Measurements from ENCODE around the gene MAGEL2.

Gene MAGEL2

DNA sequence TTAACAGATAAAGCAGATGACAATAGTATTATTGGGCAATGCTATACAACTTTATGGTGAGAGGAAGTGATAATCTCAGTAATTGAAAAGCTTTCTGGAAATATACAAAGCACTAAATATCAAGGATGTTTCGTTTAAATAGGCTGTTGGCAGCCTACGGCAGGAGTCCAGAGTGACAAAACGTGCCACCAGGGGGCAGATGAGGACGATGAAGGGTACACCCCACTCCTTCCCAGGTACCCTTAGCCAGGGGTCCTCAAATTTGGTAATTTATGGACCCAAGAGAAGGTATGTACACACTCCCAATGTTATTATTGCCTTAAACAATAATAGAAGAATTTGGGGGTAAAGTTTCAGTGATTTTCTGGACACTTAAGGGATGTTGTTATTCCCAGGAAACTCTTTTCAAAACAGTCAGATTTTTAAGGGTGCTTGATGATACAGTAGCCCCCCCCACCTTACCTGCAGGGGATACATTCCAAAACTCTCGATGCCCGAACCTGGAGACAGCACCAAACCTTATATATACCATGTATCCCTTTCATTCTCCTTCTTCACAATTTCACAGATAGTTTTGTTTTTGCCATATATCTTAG, 1.4 kb upstream of the MAGEL2 start:
- Histone ChIP-seq H3K4me3 (ENCODE audit: low read depth, low read length) (no peak overlapping the region), H3K27ac (ENCODE audit: low read depth, low read length) (no peak overlapping the region), H3K36me3 (ENCODE audit: insufficient read depth, low read length) (no peaks in the 10 kb centered on the region), H3K4me1 (ENCODE audit: control insufficient read depth, insufficient read depth, low read length, unreplicated experiment) (no peaks in the 10 kb centered on the region), H3K79me2 (ENCODE audit: control insufficient read depth, insufficient read depth, low read length, unreplicated experiment) (no peaks in the 10 kb centered on the region), H3K27me3 (ENCODE audit: insufficient read depth, low read length) (peaks cover 30% of the 10 kb centered on the region), H2AFZ (ENCODE audit: low read length, unreplicated experiment) (no peak overlapping the region)

GRCh38 chr15:23647001-23647295, 719 bp downstream of the MAGEL2 start:
- Histone ChIP-seq H3K27ac (ENCODE audit: low read depth, low read length) (no peak overlapping the region), H2AFZ (ENCODE audit: low read length, unreplicated experiment) (no peak overlapping the region), H3K36me3 (ENCODE audit: insufficient read depth, low read length) (no peaks in the 10 kb centered on the region), H3K4me1 (ENCODE audit: control insufficient read depth, insufficient read depth, low read length, unreplicated experiment) (no peaks in the 10 kb centered on the region), H3K79me2 (ENCODE audit: control insufficient read depth, insufficient read depth, low read length, unreplicated experiment) (no peaks in the 10 kb centered on the region), H3K4me3 (ENCODE audit: low read depth, low read length) (no peak overlapping the region), H3K27me3 (ENCODE audit: insufficient read depth, low read length) (peaks cover 30% of the 10 kb centered on the region)

DNA sequence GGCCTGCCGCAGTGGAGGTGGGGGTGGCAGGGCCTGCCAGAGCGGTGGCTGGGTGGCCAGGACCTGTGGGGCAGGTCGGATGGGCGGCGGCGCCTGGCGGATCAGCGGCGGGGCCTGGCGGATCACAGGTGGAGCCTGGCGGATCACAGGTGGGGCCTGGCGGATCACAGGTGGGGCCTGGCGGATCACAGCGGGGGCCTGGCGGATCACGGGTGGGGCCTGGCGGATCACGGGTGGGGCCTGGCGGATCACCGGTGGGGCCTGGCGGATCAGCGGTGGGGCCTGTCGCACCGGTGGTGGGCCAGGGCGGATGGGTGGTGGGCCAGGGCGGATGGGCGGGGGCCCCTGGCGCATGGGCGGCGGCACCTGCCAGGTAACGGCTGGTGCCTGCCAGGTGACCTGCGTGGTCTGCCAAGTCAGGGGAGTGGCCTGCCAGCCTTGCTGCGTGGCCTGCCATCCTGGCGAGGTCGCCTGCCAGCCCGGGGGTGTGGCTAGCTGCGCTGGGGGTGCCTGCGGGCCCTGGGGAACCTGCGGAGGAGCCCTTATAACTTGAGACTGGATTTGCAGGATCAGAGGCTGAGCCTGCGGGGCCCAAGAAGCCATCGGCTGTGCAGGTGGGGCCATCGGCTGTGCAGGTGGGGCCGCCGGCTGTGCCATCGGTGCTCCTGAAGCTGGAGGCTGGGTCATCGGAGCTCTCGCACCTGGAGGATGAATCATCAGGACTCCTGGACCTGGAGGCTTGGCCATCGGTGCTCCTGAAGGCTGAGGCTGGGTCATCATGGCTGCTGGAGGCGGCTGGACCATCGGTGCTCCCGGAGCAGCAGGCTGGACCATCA, 1.3 kb downstream of the MAGEL2 start:
- Histone ChIP-seq H3K36me3 (ENCODE audit: insufficient read depth, low read length) (no peaks in the 10 kb centered on the region), H3K4me1 (ENCODE audit: control insufficient read depth, insufficient read depth, low read length, unreplicated experiment) (no peaks in the 10 kb centered on the region), H3K27me3 (ENCODE audit: insufficient read depth, low read length) (peaks cover 30% of the 10 kb centered on the region), H3K79me2 (ENCODE audit: control insufficient read depth, insufficient read depth, low read length, unreplicated experiment) (no peaks in the 10 kb centered on the region), H3K4me3 (ENCODE audit: low read depth, low read length) (no peak overlapping the region), H3K27ac (ENCODE audit: low read depth, low read length) (no peak overlapping the region), H2AFZ (ENCODE audit: low read length, unreplicated experiment) (no peak overlapping the region)

DNA sequence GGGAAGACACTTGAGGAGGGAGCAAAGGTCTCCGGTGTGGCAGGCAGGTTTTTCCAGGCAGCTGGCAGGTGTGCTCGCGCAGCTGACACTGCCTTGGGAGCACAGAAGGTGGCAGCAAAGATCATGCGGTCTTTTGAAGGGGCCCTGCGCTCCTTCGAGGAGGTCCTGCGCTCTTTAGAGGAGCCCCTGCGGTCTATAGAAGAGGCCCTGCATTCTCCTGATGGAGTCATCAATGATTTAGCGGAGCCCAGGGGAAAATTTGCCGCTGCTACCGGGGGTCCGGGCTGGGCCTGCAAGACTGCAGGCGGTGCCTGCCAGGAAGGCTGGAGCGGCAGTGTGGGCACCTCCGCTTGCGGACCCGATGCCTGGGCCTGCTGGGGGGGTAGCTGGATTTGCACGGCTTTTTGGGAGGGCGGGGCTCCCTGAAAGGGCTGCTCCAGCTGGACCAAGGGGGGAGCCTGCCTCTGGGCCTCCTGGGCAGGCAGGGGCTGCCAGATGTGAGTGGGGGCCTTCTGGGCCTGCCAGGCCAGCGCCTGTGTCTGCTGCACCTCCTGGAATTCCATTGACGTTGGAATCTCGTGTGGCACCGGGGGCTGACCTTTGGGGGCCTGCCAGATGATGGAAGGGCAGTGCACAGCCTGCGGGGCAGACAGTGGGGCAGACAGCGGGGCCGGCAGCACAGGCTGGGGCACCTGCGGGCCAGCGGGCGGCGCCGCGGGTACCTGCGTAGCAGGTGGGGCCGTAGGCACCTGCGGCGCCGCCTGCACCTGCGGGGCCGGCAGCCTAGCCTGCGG, 2.1 kb downstream of the MAGEL2 start:
- Histone ChIP-seq H3K27me3 (ENCODE audit: insufficient read depth, low read length) (peaks cover 29% of the 10 kb centered on the region), H3K79me2 (ENCODE audit: control insufficient read depth, insufficient read depth, low read length, unreplicated experiment) (no peaks in the 10 kb centered on the region), H2AFZ (ENCODE audit: low read length, unreplicated experiment) (no peak overlapping the region), H3K4me1 (ENCODE audit: control insufficient read depth, insufficient read depth, low read length, unreplicated experiment) (no peaks in the 10 kb centered on the region), H3K36me3 (ENCODE audit: insufficient read depth, low read length) (no peaks in the 10 kb centered on the region), H3K27ac (ENCODE audit: low read depth, low read length) (no peak overlapping the region), H3K4me3 (ENCODE audit: low read depth, low read length) (no peak overlapping the region)

GRCh38 chr15:23644829-23645228, 2.8 kb downstream of the MAGEL2 start:
- Histone ChIP-seq H3K4me3 (ENCODE audit: low read depth, low read length) (no peak overlapping the region), H3K27me3 (ENCODE audit: insufficient read depth, low read length) (peaks cover 23% of the 10 kb centered on the region), H3K4me1 (ENCODE audit: control insufficient read depth, insufficient read depth, low read length, unreplicated experiment) (no peaks in the 10 kb centered on the region), H2AFZ (ENCODE audit: low read length, unreplicated experiment) (no peak overlapping the region), H3K27ac (ENCODE audit: low read depth, low read length) (no peak overlapping the region), H3K79me2 (ENCODE audit: control insufficient read depth, insufficient read depth, low read length, unreplicated experiment) (no peaks in the 10 kb centered on the region), H3K36me3 (ENCODE audit: insufficient read depth, low read length) (no peaks in the 10 kb centered on the region)

- H3K4me1 ChIP-seq (ENCODE audit: control insufficient read depth, insufficient read depth, low read length, unreplicated experiment): no peaks in the 10 kb centered on the region
- H3K79me2 ChIP-seq (ENCODE audit: control insufficient read depth, insufficient read depth, low read length, unreplicated experiment): no peaks in the 10 kb centered on the region
- no peak overlapping the region for H3K4me3 ChIP-seq (ENCODE audit: low read depth, low read length)
- H3K27ac ChIP-seq (ENCODE audit: low read depth, low read length): no peak overlapping the region
- H2AFZ ChIP-seq (ENCODE audit: low read length, unreplicated experiment): no peak overlapping the region
- H3K27me3 ChIP-seq (ENCODE audit: insufficient read depth, low read length): peaks cover 4% of the 10 kb centered on the region; the same call in 1 of the 2 replicates
- H3K36me3 ChIP-seq (ENCODE audit: insufficient read depth, low read length): no peaks in the 10 kb centered on the region
Observed at GRCh38 chr15:23642413-23643044, 5.1 kb downstream of the MAGEL2 start.

GRCh38 chr15:23634181-23634580, 13.5 kb downstream of the MAGEL2 start:
- no peak overlapping the region for H3K27ac ChIP-seq (ENCODE audit: low read depth, low read length)
- no peak overlapping the region for H3K4me3 ChIP-seq (ENCODE audit: low read depth, low read length)
- no peaks in the 10 kb centered on the region for H3K36me3 ChIP-seq (ENCODE audit: insufficient read depth, low read length)
- H3K79me2 ChIP-seq (ENCODE audit: control insufficient read depth, insufficient read depth, low read length, unreplicated experiment): no peaks in the 10 kb centered on the region
- no peaks in the 10 kb centered on the region for H3K4me1 ChIP-seq (ENCODE audit: control insufficient read depth, insufficient read depth, low read length, unreplicated experiment)
- 0 out of 2 replicates have a peak, but pooled peaks cover 4% of the 10 kb centered on the region for H3K27me3 ChIP-seq (ENCODE audit: insufficient read depth, low read length)
- no peak overlapping the region for H2AFZ ChIP-seq (ENCODE audit: low read length, unreplicated experiment)

GRCh38 chr15:23629234-23629805, 18.3 kb downstream of the MAGEL2 start:
- Histone ChIP-seq H3K4me3 (ENCODE audit: low read depth, low read length) (no peak overlapping the region), H3K27me3 (ENCODE audit: insufficient read depth, low read length) (0 out of 2 replicates have a peak, but pooled peaks cover 4% of the 10 kb centered on the region)

DNA sequence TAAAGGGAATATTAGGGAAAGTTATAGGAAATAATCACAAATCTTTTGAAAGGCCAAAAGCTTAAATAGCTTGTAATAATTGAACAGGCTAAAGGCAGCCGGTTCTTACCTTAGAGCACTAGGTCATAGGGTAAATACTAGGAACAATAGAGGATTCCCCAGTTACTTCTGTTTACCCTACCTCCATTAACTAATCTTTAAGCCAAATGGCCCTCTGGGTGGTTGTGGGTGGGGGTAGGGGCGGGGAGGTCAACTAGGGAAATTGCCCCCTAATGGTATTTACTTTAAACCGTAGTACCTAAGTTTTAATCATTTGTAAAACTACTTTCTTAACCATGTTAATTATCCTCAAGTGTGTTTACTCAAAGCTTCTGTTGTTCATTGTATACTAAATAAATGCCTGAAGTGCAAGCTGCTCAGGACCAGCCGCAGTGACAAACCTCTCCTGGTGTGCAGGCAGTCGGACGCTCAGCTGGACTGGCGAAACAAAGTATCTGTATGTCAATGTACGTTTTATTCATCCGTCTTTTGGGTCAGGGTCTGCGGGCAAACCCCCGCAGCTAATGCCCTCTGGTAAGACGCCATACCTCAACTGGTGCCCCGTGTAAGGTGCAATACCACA, 18.9 kb downstream of the MAGEL2 start:
- no peaks in the 10 kb centered on the region for H3K4me1 ChIP-seq (ENCODE audit: control insufficient read depth, insufficient read depth, low read length, unreplicated experiment)
- H3K27ac ChIP-seq (ENCODE audit: low read depth, low read length): no peak overlapping the region
- H3K27me3 ChIP-seq (ENCODE audit: insufficient read depth, low read length): 0 out of 2 replicates have a peak, but pooled peaks cover 4% of the 10 kb centered on the region
- H3K4me3 ChIP-seq (ENCODE audit: low read depth, low read length): no peak overlapping the region
- no peak overlapping the region for H2AFZ ChIP-seq (ENCODE audit: low read length, unreplicated experiment)
- no peaks in the 10 kb centered on the region for H3K79me2 ChIP-seq (ENCODE audit: control insufficient read depth, insufficient read depth, low read length, unreplicated experiment)
- H3K36me3 ChIP-seq (ENCODE audit: insufficient read depth, low read length): no peaks in the 10 kb centered on the region

More at GRCh38 chr15:23629234-23629805, 18.3 kb downstream of the MAGEL2 start:
- no peak overlapping the region for H2AFZ ChIP-seq (ENCODE audit: low read length, unreplicated experiment)
- H3K79me2 ChIP-seq (ENCODE audit: control insufficient read depth, insufficient read depth, low read length, unreplicated experiment): no peaks in the 10 kb centered on the region
- no peak overlapping the region for H3K27ac ChIP-seq (ENCODE audit: low read depth, low read length)
- H3K4me1 ChIP-seq (ENCODE audit: control insufficient read depth, insufficient read depth, low read length, unreplicated experiment): no peaks in the 10 kb centered on the region
- H3K36me3 ChIP-seq (ENCODE audit: insufficient read depth, low read length): no peaks in the 10 kb centered on the region

DNA sequence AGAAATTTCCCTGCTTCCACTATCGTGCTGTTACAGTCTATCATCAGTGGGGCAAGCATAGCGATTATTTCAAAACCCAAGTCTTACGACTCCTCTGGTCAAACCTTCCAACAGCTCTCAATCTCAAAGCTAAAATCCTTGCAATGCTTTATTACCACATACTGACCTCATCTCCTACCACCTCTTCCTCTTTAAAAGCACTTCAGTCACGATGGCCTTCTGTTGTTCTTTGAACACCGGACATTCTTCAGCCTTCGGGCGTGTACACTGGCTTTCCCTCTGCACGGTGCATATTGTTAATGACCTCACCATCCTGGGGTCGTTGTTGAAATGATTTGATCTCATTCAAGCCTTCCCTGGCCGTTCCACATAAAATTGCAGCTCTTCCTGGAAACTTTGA, 31.1 kb downstream of the MAGEL2 start:
- Histone ChIP-seq H3K4me3 (ENCODE audit: low read depth, low read length) (no peak overlapping the region), H2AFZ (ENCODE audit: low read length, unreplicated experiment) (no peak overlapping the region), H3K4me1 (ENCODE audit: control insufficient read depth, insufficient read depth, low read length, unreplicated experiment) (no peaks in the 10 kb centered on the region), H3K79me2 (ENCODE audit: control insufficient read depth, insufficient read depth, low read length, unreplicated experiment) (no peaks in the 10 kb centered on the region), H3K36me3 (ENCODE audit: insufficient read depth, low read length) (no peaks in the 10 kb centered on the region), H3K27me3 (ENCODE audit: insufficient read depth, low read length) (no peaks in the 10 kb centered on the region), H3K27ac (ENCODE audit: low read depth, low read length) (no peak overlapping the region)
